Neural cell (in vitro differentiated cells): Measurements from ENCODE around the gene COL5A1. TPM values are rescaled to one million over a fixed set of nuclear protein-coding genes. Genes with fewer than 3 reads are reported as not detected.

Experiments
- H2AFZ ChIP-seq: fragments of 200-600, 300-800 bp; sonication (generic), shearing (Covaris generic); 2 replicates; pipeline ENCODE4 v1.6.0; 2014; ENCODE audit warnings: low read depth, mild to moderate bottlenecking, antibody characterized with exemption, low read length, moderate library complexity
- H3F3A ChIP-seq: fragments of 200-600 bp; shearing (Covaris generic); 2 replicates; pipeline ENCODE4 v1.6.1; 2016; ENCODE audit warnings: mild to moderate bottlenecking, moderate library complexity, mixed read lengths, antibody characterized with exemption, low read length; ENCODE audit not compliant: insufficient read depth, poor library complexity, severe bottlenecking
- H3K27ac ChIP-seq: fragments of 200-600, 300-800 bp; sonication (generic), shearing (Covaris generic); 2 replicates; pipeline ENCODE4 v1.5.1; 2014; ENCODE audit warnings: mild to moderate bottlenecking, low read length, moderate library complexity
- H3K27me3 ChIP-seq: fragments of 300-800, 200-600 bp; sonication (generic), shearing (Covaris generic); 2 replicates; pipeline ENCODE4 v1.6.0; 2014; ENCODE audit warnings: mild to moderate bottlenecking, low read depth, low read length, moderate library complexity; ENCODE audit not compliant: insufficient read depth
- H3K36me3 ChIP-seq: fragments of 300-800, 200-600 bp; sonication (generic), shearing (Covaris generic); 2 replicates; pipeline ENCODE4 v1.5.1; 2014; ENCODE audit warnings: mild to moderate bottlenecking, antibody characterized with exemption, low read length, moderate library complexity; ENCODE audit not compliant: insufficient read depth
- H3K4me2 ChIP-seq: fragments of 300-800, 200-600 bp; sonication (generic), shearing (Covaris generic); 2 replicates; pipeline ENCODE4 v1.6.0; 2014; ENCODE audit warnings: mild to moderate bottlenecking, low read length
- H3K4me3 ChIP-seq: fragments of 300-800, 200-600 bp; sonication (generic), shearing (Covaris generic); 2 replicates; pipeline ENCODE4 v1.5.1; 2014; ENCODE audit warnings: mild to moderate bottlenecking, low read length, moderate library complexity
- H3K79me2 ChIP-seq: fragments of 200-600 bp; shearing (Covaris generic); replicated peaks from 2 replicates; pipeline ENCODE4 v1.6.0; 2014; ENCODE audit warnings: mild to moderate bottlenecking, low read length, moderate library complexity; ENCODE audit not compliant: insufficient read depth
- H3K9ac ChIP-seq: fragments of 300-800, 200-600 bp; sonication (generic), shearing (Covaris generic); 2 replicates; pipeline ENCODE4 v1.6.1; 2016; ENCODE audit warnings: mild to moderate bottlenecking, low read length, mixed read lengths
- H3K9me2 ChIP-seq: fragments of 200-600 bp; shearing (Covaris generic); 2 replicates; pipeline ENCODE4 v1.6.1; 2016; ENCODE audit warnings: mild to moderate bottlenecking, low read length, mixed read lengths; ENCODE audit not compliant: insufficient read depth
- H3K9me3 ChIP-seq: fragments of 200-600, 300-800 bp; sonication (generic), shearing (Covaris generic); 2 replicates; pipeline ENCODE4 v1.6.1; 2016; ENCODE audit warnings: mild to moderate bottlenecking, mixed run types, low read length, moderate library complexity, mixed read lengths
- H4K20me1 ChIP-seq: fragments of 200-600 bp; shearing (Covaris generic); 2 replicates; pipeline ENCODE4 v1.6.1; 2016; ENCODE audit warnings: mild to moderate bottlenecking, mixed run types; ENCODE audit not compliant: insufficient read depth
- EP300 ChIP-seq: fragments of 450-650 bp; conservative IDR thresholded peaks from 2 replicates; pipeline ENCODE4 v1.6.1; 2014; ENCODE audit warnings: antibody characterized with exemption, mild to moderate bottlenecking, moderate library complexity; ENCODE audit not compliant: poor library complexity, severe bottlenecking
- EZH2 ChIP-seq: fragments of 200-600, 300-800 bp; shearing (Covaris generic), sonication (generic); IDR thresholded peaks from 2 replicates; pipeline ENCODE4 v1.6.1; 2014; ENCODE audit warnings: antibody characterized with exemption, low read length, borderline replicate concordance, mild to moderate bottlenecking; ENCODE audit not compliant: insufficient read depth, poor library complexity, severe bottlenecking
- MXI1 ChIP-seq: fragments of 450-650 bp; conservative IDR thresholded peaks from 2 replicates; pipeline ENCODE4 v1.6.1; 2014; ENCODE audit warnings: antibody characterized with exemption, mild to moderate bottlenecking; ENCODE audit not compliant: poor library complexity, severe bottlenecking
- POLR2AphosphoS5 ChIP-seq: IDR thresholded peaks from 2 replicates; pipeline ENCODE4 v1.6.1; 2012
- RAD21 ChIP-seq: fragments of 450-650 bp; conservative IDR thresholded peaks from 2 replicates; pipeline ENCODE4 v1.6.1; 2014; ENCODE audit warnings: antibody characterized with exemption, mild to moderate bottlenecking, moderate library complexity
- REST ChIP-seq: IDR thresholded peaks from 2 replicates; pipeline ENCODE4 v1.6.1; 2012; ENCODE audit warnings: borderline replicate concordance
- SMC3 ChIP-seq: fragments of 450-650 bp; conservative IDR thresholded peaks from 2 replicates; pipeline ENCODE4 v1.6.1; 2014; ENCODE audit warnings: antibody characterized with exemption, mild to moderate bottlenecking, moderate library complexity; ENCODE audit not compliant: poor library complexity
- TAF1 ChIP-seq: IDR thresholded peaks from 2 replicates; pipeline ENCODE4 v1.6.1; 2012; ENCODE audit warnings: low read depth
- polyA plus RNA-seq: library from polyadenylated mRNA; depleted of rRNA; stranded (reverse); fragments of >200 nt; gene quantifications from 2 replicates; pipeline ENCODE4 v1.2.3, GENCODE V29; 2014
- TF ChIP-seq, protein P1 (sequence below): fragments of 450-650 bp; IDR thresholded peaks from 2 replicates; pipeline ENCODE4 v1.5.1; 2014; ENCODE audit warnings: antibody characterized with exemption, mild to moderate bottlenecking, moderate library complexity; ENCODE audit not compliant: poor library complexity, severe bottlenecking

Gene COL5A1
- polyA plus RNA-seq, 1 donor from 2014 or later = not detected

DNA sequence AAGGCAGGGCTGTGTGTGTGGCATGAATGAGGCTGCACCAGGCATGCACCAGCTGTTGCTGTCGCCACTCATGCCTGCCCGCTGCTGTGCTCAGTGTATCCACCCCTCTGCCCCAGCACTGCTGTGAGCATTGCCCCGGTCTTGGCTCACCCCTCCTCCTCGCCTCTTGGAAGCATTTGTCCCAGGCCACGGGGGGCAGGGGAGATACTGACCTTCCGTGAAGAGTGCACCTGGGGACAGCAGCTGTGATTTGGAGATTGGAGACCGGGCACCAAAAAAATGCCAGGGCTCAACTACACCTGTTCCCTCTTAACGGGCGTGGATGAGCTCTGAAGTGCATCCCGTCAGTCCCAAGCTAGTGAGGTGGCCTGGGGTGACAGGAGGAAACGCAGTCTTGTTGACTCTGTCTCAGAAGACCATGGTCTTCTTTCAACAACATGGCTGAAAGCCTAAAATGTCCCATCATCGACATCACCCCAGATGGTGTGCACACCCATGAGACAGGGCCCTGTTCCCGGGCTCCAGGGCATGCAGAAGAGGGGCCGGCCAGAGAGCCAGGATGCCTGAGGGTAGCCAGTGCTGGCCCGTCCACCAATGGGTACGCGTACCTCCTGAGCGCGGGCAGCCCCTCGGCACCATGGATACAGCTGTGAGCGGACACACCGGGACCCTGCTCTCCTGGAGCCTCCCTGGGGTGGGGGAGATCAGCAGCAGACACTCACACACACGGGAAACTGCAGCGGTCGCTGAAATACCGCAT is 115.8 kb downstream of the COL5A1 start (continued):
- TF ChIP-seq EZH2 = no peak
- no peak for TF ChIP-seq POLR2AphosphoS5

DNA sequence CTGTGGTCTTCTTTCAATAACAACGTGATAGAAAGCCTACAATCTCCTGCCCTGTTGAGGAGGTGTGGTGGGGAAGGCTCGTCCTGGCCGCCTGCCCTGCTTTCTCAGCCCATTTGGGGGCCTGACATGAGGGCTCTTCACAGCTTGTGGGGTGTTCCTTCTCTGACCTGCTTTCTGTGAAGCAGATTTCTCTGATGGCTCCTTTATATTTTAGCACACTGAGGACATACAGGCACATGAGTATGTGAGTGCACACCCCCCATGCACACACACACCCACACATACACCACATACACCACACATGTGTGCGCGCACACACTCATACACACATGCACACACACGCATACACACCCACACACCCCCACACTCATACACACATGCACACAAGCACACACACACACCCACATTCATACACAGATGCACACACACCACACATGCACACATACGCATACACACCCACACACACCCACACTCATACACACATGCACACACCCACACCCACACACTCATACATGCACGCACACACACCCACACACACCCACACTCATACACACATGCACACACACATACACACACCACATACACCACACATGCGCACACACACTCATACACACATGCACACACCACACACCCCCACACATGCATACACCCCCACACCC is 117.5 kb downstream of the COL5A1 start:
- Histone ChIP-seq H2AFZ (no peak overlapping the region), H3F3A (no peaks in the 10 kb centered on the region), H3K36me3 (no peaks in the 10 kb centered on the region), H3K9ac (no peak overlapping the region), H3K4me3 (no peak overlapping the region), H3K27ac (no peak overlapping the region), H3K79me2 (no peaks in the 10 kb centered on the region), H3K9me2 (no peaks in the 10 kb centered on the region), H4K20me1 (no peaks in the 10 kb centered on the region), H3K27me3 (peaks cover 7% of the 10 kb centered on the region), H3K4me2 (no peak overlapping the region), H3K9me3 (no peaks in the 10 kb centered on the region)
- TF ChIP-seq POLR2AphosphoS5 = no peak
- TF ChIP-seq RAD21 = no peak
- no peak for TF ChIP-seq EZH2
- TF ChIP-seq, protein P1, sequence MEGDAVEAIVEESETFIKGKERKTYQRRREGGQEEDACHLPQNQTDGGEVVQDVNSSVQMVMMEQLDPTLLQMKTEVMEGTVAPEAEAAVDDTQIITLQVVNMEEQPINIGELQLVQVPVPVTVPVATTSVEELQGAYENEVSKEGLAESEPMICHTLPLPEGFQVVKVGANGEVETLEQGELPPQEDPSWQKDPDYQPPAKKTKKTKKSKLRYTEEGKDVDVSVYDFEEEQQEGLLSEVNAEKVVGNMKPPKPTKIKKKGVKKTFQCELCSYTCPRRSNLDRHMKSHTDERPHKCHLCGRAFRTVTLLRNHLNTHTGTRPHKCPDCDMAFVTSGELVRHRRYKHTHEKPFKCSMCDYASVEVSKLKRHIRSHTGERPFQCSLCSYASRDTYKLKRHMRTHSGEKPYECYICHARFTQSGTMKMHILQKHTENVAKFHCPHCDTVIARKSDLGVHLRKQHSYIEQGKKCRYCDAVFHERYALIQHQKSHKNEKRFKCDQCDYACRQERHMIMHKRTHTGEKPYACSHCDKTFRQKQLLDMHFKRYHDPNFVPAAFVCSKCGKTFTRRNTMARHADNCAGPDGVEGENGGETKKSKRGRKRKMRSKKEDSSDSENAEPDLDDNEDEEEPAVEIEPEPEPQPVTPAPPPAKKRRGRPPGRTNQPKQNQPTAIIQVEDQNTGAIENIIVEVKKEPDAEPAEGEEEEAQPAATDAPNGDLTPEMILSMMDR = no peak
- TF ChIP-seq TAF1 = no peak
- TF ChIP-seq EP300 = no peak
- no peak for TF ChIP-seq SMC3
- no peak for TF ChIP-seq MXI1
- TF ChIP-seq REST = no peak

DNA sequence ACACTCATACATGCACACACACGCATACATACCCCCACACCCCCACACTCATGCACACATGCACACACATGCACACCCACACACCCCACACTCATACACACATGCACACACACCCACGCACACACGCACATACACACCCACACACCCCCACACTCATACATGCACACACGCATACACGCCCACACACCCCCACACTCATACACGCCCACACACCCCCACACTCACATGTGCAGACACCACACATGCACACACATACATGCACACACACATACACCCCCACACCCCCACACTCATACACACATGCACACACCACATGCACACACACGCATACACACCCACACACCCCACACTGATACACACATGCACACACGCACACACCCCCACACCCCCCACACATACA is 118.3 kb downstream of the COL5A1 start:
- Histone ChIP-seq H3K27ac (no peak overlapping the region), H3K79me2 (no peaks in the 10 kb centered on the region), H3K36me3 (no peaks in the 10 kb centered on the region), H3K4me2 (no peak overlapping the region), H3K4me3 (no peak overlapping the region), H3K27me3 (peaks cover 4% of the 10 kb centered on the region), H4K20me1 (no peaks in the 10 kb centered on the region), H3K9me3 (no peaks in the 10 kb centered on the region), H2AFZ (no peak overlapping the region), H3K9me2 (no peaks in the 10 kb centered on the region), H3K9ac (no peak overlapping the region), H3F3A (no peaks in the 10 kb centered on the region)
- no peak for TF ChIP-seq MXI1
- TF ChIP-seq, protein P1 = no peak
- TF ChIP-seq RAD21 = no peak
- TF ChIP-seq POLR2AphosphoS5 = no peak
- TF ChIP-seq EP300 = no peak
- TF ChIP-seq EZH2 = no peak
- no peak for TF ChIP-seq REST
- no peak for TF ChIP-seq TAF1
- no peak for TF ChIP-seq SMC3
